Neural crest cell (in vitro differentiated cells): Measurements from ENCODE around the gene HMOX1. TPM values are rescaled to one million over a fixed set of nuclear protein-coding genes. Genes with fewer than 3 reads are reported as not detected.
A peak's percentile ranks its signal among the peaks of the same experiment; 100 is the strongest.

Experiments used
- DNase-seq: peaks from one replicate; pipeline ENCODE4 v3.0.0; 2021; ENCODE audit warnings: low read depth, mixed read lengths, low spot score
- H3K27ac Mint-ChIP-seq: one replicate; pipeline ENCODE4 v1.8.0; 2021; ENCODE audit warnings: mild to moderate bottlenecking, mixed read lengths; ENCODE audit not compliant: unreplicated experiment
- H3K27me3 Mint-ChIP-seq: 2 replicates; pipeline ENCODE4 v1.8.0; 2021; ENCODE audit warnings: low read depth, mild to moderate bottlenecking, mixed read lengths
- H3K36me3 Mint-ChIP-seq: 2 replicates; pipeline ENCODE4 v1.8.0; 2021; ENCODE audit warnings: low read depth, mild to moderate bottlenecking, mixed read lengths
- H3K4me1 Mint-ChIP-seq: 2 replicates; pipeline ENCODE4 v1.8.0; 2021; ENCODE audit warnings: mixed read lengths
- H3K4me3 Mint-ChIP-seq: one replicate; pipeline ENCODE4 v1.8.0; 2021; ENCODE audit warnings: mild to moderate bottlenecking, mixed read lengths
- H3K9me3 Mint-ChIP-seq: 2 replicates; pipeline ENCODE4 v1.8.0; 2021; ENCODE audit warnings: mixed read lengths
- CTCF ChIP-seq: fragments of 200-600 bp; sonication (generic); conservative IDR thresholded peaks from 2 replicates; pipeline ENCODE4 v1.5.0; 2021; ENCODE audit warnings: antibody characterized with exemption, mild to moderate bottlenecking
- total RNA-seq: library from RNA; stranded (reverse); gene quantifications from 2 replicates; pipeline ENCODE4 v1.2.1, GENCODE V29; 2021

Gene HMOX1
- total RNA-seq, 1 donor from 2014 or later, result 2.4 TPM

GRCh38 chr22:35399678-35400500, 19.0 kb downstream of the HMOX1 start, which contains the start of gene MCM5:
Gene MCM5, plus strand, starts transcription at chr22:35400140. Its CDS starts 299 bp downstream, at chr22:35400439.
- no peak for TF ChIP-seq CTCF
- Mint-ChIP-seq H3K4me1 (peaks cover 56% of the 10 kb centered on the region), H3K9me3 (no peaks in the 10 kb centered on the region), H3K4me3 (peak within 1 kb of the TSS; percentile 100), H3K27ac (peak within 1 kb of the TSS; percentile 100), H3K27me3 (no peaks in the 10 kb centered on the region), H3K36me3 (peaks cover 8% of the 10 kb centered on the region)
- DNase-seq, result peak; percentile 95

- Mint-ChIP-seq H3K36me3 (peaks cover 8% of the 10 kb centered on the region), H3K27me3 (no peaks in the 10 kb centered on the region), H3K27ac (peak overlapping the region; percentile 100), H3K4me3 (peak overlapping the region; percentile 100), H3K4me1 (peaks cover 56% of the 10 kb centered on the region), H3K9me3 (no peaks in the 10 kb centered on the region)
- DNase-seq, result no peak
- TF ChIP-seq CTCF, result no peak
Measured at GRCh38 chr22:35400501-35400790, 19.6 kb downstream of the HMOX1 start.

- no peak for TF ChIP-seq CTCF
- Mint-ChIP-seq H3K27me3 (no peaks in the 10 kb centered on the region), H3K4me1 (peaks cover 52% of the 10 kb centered on the region), H3K27ac (no peak overlapping the region), H3K36me3 (peaks cover 9% of the 10 kb centered on the region), H3K4me3 (peak overlapping the region; percentile 88), H3K9me3 (no peaks in the 10 kb centered on the region)
- DNase-seq, result no peak
Measured at GRCh38 chr22:35401863-35402262, 21.0 kb downstream of the HMOX1 start.

GRCh38 chr22:35403356-35403755, 22.5 kb downstream of the HMOX1 start:
- no peak for DNase-seq
- H3K36me3 Mint-ChIP-seq, result peaks cover 9% of the 10 kb centered on the region
- peak overlapping the region; percentile 60 for H3K4me3 Mint-ChIP-seq
- H3K9me3 Mint-ChIP-seq, result no peaks in the 10 kb centered on the region
- no peaks in the 10 kb centered on the region for H3K27me3 Mint-ChIP-seq
- H3K27ac Mint-ChIP-seq, result peak overlapping the region; percentile 50
- H3K4me1 Mint-ChIP-seq, result peaks cover 44% of the 10 kb centered on the region
- TF ChIP-seq CTCF, result no peak

- Mint-ChIP-seq H3K27ac (no peak overlapping the region), H3K4me1 (peaks cover 44% of the 10 kb centered on the region), H3K27me3 (no peaks in the 10 kb centered on the region), H3K36me3 (peaks cover 9% of the 10 kb centered on the region), H3K9me3 (no peaks in the 10 kb centered on the region), H3K4me3 (peak overlapping the region; percentile 60)
- DNase-seq, result no peak
- TF ChIP-seq CTCF, result no peak
Measured at GRCh38 chr22:35404176-35404575, 23.3 kb downstream of the HMOX1 start.
